ENCODE measurements around the gene PHF24.
A peak's percentile ranks its signal among the peaks of the same experiment; 100 is the strongest.

PHF24 gene

DNA sequence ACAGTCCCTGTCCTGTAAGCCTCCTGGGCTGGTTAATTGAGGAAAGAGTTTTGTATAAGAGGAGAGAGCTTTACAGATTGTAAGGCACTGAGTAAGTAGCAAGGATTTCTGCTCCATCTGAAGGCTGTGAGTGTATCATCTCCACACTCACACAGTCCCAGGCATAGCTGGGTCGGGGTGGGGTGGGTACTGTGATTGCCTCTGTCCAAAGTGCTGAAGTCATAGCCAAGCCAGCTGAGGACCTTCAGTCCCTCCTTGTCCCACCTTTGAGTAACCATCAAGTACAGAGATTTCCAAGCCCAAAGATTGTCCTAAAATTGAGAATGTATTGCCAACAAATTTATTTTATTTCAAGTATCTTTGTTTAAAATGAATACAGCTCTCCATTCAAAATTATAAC is 26.0 kb downstream of the PHF24 start:
- FAIRE-seq = no peak

DNA sequence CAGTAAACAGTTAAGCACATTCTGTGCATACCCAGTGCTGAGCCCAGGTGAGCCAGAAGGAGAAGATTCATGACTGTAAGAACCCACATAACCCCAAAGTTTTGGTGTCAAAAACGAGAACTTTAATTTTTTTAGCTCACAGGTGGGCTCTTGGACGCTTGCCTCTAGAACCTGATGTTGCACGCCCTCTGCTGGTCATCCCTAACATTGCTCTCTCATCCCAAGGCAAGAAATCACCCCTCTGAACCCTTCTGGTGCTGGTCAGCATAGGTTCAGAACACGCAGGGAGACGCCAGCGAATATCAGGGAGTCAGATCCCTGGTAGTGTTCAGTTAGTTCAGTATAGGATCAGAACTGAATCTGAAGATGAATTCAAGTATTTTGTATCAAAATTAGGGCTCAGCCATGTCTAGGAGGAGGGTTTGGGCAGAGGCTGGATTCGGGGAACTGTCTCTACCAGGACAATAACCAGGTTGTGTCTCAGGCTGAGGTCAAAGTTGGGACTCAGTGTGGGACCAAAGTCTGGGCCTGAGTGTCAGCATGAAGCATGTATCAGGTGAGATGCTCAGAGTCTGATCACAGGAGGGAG is 27.3 kb downstream of the PHF24 start:
- FAIRE-seq = no peak

DNA sequence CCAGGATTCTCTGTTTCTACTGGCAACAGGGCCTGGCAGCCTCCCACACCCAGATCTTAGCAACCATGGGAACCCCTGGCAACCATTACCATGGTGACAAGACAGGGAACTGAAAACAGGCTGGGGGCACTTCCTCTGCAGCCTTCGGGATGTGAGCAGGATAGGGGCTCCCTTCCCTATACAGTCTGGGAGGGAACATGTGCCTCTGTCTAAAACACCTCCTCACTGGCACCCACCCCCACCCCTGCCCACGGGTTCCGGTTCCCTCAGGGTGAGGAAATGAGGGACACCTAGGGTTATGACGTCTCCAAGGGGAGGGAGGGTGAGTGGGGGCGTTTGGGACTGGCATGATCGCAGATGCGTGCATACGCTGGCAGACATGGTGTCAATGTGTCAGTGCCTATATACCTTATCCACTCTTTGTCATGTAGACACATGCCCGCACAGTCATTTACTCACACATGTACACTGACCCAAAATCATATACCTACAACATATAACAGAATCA is 28.5 kb downstream of the PHF24 start:
- no peak for FAIRE-seq

DNA sequence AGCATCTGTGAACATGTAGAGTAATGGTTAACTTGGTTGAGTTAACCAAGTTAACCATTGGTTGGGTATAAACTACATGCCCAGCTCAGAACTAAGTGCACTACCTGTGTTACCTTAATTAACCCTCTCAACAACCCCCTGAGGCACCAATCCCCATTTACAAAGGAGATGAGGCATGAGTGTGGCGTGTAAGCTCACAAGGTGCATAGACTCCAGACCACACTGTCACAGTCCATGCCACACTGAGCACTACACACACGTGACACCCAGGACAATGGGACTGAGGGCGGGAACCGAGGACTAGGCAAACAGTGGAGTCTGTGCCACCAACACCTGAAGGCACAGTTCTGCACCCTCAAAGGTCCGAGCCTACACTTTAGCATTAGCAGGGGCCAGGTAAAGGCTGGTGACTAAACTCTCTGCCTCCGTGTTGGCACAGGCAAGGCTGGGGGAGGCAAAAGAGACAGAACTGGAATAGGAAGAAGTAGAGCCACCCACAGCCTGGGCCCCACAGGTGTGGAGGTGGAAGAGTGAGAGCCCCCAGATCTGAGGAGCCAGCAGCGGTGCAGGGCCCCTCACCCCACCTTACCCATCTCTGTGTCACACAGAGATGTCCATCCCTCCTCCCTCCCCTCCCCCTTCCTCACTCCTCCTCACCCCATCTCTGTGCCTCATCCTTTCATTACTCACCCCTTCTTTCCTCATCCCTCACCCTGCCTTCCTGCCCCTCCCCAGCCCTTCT is 29.2 kb downstream of the PHF24 start:
- FAIRE-seq = no peak

DNA sequence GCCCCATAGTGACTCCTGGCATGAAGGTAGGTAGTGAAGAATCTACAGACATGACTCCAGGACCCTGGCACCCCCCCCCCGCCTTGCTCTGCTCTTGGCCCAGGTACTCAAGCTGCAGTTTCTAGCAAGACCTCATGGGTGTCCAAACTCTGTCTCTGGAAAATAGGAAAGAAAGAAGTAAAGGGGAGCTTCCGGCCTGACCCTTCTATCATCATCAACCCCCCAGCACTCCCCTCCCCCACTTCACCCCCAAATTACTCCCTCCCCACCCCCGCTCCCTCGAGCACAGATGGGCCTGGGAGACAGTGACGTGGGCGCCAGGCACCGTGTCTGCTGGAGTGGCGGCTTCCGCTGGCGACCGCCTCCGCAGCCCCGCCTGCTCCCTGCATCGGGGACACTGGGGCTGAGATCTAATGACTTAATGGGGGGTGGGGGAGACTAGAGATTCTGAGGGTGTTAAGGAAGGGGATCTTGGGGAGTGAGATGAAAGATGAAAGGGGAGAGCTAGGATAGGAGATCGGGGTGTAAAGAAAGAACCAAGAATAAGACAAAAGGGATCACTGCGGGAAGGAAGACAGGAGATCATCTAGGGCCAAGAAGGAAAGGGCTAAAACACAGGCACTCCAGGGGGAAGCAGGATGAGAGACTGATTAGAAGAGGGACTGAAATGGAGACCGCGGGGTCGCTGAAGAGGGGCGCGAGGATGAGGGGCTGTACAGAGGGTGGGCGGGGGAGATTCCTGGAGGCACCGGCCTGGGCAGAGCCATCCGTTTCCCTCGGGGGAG is 30.3 kb downstream of the PHF24 start:
- FAIRE-seq = no peak

DNA sequence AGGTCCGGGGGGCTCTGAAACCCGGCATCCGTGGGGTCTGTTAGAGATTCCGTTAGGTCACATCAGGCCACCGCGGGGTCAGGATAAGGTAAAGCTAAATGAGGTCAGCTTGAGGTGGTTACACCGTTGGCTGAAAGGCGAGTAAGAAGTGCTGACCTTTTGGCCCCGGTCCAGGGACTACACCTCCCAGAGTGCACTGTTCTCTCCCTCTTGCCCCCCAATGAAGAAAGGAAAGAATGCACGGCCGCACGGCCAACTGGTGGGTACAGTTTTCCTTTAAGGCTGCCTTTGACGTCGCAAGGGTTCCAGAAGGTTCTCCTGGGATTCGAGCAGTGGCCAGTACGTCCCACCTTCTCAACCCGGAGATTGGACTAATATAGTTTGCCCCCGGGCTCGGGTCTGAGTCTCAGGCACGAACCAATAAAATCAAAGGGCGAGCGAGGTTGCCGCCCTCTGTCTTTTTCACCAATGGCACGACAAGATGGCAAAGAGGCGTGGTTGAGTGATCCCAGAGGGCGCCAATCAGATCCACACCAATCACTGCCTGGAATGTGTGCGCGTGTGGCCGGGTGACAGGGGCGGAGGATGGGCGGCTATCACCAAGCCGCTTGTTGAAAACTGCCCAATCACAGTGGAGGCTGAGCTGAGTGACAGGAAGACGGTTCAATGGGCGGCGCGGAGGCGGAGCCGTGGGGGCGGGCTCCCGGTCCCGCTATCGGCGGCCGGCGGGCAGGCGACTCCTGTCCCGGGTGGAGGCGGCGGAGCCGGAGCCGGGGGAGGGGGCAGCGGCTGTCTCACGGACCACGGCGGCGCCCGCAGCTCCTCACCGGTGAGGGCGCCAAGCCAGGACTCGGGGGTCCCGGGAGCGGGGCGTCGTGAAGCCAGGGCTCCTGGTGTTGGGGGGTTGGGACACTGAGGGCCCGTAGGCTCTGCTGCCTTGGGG is 31.2 kb downstream of the PHF24 start, which contains the start of gene DNAJB5:
Gene DNAJB5, plus strand, starts transcription at position 743 of the 943 bp plus-strand sequence. CDS start 886 bp downstream, outside the sequence.
- FAIRE-seq = peak; percentile 51

DNA sequence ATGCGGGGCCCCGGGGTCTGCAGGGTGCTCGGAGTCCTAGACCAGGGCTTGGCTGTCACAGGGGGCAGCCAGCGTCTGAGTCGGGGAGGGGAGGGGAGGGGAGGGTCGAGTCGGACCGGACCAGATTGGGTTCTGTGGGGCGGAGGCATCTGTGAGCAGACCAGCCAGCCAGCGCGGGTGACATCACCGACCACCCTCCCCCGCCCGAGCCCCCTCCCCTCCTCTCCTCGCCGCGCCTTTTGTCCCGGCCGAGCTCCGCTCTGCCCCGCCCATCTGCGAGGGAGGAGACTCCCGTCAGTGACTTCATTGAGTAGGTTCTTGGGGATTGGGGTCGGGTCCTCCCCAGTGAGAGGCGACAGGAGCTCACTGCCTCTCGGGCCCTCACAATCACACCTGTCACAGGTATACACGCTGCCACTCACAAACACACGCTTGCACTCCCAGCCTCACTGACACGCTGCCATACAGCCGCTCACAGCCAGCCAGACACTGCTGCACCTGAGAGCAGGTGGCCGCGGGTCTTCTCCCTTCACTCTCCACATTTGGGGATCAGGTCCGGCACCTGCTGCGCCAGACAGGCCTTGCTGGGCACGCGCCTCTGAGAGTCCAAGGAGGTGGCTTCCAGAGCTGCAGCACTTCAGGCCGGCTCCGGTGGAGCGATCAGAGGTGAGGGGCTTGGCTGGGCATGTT is 32.0 kb downstream of the PHF24 start:
- FAIRE-seq = no peak

DNA sequence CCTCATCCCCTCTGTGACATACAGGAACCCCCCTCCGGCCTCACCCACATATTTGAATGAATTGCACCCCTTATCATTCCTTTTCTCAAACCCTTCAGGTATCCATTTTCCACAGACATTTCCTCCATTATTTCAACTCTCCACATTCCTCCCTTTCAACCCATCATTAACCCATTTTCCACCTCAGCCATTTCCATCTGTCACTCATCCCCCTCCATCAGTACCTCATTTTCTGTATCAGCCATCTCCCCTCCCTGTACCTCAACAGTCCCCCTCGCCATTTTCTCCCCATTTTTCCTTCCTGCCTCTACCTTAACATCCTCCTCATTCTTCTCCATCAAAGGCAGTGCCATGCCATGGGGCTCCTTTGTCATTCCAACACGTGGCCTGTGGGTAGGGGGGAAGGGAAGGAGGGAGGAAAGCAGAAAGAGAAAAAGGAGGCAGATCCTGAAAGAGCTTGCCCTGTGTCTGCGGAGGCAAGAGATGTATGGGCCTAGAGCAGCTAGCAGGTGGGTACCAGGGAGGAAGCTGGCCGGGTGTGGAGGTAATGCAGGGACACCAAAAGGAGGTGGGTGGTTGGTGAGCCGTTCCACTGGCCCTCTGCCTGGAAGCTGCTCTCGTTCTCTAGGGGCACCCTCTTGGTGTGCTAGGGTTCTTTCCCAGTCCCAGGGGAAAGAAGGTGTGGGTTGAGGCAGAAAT is 33.0 kb downstream of the PHF24 start:
- no peak for FAIRE-seq

DNA sequence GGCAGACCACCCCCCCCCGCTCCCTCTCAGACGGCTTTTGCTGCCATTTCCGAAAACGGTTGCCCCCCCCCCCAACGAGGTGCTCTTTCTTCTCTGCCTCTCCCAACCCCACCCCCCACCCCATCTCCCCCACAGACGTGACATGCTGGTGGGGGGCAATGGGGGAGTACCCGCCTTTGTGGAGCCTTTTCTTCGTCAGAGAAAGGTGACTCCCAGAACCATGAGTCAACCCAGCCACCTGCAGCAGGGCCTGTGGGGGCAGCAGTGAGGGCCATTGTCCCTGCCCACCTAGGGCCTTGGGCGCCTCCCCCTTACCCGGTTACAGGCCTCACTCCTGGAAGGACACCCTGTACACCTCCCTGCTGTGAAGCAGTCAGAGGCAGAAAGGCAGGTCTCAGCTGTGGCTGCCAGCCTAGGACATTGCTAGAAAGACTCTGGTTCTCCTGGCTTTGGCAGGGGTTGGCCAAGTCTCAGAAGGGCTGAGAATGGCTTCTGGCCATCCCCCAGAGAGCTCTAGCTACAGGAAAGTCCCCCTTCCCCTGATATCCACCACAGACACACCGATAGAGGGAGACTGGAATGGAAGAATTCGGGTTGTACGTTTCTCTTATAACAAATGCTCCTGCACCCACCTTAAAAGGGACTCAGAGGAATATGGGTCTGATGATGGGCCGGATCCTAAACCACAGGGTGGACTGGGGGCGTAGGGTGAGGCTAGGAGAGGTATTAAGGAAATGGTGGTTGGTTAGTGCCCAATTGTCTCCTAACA is 33.7 kb downstream of the PHF24 start:
- FAIRE-seq = no peak

DNA sequence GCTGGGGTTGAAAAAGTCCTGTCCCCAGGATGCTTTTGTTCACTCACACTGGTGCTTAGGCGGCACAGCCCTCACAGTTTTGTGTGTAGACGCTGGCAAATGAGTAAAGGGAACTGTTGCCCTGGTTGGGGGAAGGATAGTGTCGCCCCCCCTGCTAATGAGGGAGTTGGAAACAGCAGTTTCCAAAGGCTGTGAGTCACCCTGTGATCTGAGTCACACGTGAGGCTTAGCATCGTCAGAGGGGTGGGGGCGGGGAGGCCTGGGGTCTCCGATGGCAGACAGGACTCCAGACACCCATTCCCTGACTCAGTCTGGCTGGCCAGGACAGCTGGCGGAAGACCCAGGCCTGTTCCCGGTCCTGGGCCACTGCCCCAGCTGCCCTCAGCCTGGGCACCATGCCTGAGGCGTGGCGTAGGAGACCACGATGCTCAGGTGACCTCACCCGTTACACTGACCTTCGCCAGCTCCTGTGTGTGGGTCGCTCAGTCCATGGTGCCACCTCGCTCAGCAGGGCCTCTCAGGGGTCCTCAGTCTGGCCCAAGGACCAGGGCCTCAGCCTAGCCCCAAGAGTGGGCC is 34.4 kb downstream of the PHF24 start:
- FAIRE-seq = no peak

DNA sequence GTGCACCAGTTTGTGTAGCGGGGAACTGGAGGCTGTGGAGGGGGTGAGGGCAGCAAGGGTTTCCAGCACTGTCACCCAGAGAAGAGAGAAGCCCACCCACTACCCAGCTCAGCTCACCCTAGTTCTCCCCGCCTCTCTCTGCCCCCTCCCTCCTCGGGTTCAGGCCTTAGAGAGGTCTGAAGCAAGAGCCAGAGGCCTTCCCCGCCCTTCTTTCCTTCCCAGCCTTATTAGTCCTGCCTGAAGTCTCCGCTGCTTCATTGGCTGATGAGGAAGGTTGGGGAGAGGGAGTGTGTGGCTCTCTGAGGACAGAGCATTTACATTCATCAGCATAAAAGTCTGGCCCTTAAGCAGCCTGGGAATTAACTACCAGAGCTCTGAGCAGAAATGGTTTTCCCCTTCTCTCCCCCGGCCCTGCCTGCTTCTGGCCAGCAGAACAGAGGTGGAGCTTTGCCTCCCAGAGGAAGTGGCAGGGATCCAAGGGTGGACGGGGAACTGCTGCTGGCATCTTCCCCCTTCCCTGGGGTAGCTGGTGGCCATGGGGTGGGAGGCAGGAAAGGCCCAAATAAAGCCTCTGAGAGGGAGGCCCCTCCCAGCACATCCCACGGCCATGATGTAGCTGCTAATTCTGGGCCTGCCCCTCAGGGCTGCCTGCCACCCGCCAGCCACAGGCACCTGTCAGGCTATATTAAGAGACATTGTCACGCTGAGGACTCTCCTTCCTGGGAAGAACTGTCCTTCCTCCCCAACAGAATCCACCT is 35.6 kb downstream of the PHF24 start:
- FAIRE-seq = no peak

DNA sequence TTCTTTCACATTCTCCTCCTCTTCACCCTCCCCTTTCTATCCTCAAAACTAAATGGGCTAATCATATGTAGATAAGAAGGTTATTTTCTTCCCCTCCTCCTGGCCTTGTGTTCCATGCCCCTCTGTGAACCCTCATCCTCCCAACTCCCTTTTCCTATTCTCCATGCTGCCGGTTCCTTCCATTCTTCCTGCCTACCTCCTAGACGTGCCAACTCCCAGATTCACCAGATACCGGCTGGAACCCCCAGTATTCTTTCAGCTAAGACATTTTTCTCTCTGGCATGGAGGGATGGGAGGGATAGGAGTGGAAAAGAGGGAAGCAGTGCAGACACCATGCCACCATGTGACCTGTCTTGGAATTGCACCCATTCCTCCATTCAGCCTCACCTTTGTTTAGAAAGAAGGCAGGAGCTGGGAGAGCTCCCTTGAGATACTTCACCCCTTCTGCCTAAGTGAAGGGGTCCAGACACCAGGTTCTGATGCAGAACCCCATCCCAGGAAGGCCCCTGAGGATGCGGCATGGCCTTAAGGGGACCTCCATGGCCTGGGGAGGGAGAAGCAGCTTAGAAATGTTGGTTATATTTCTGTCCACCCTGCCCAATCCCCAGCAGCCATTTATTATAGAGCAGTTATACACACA is 36.3 kb downstream of the PHF24 start:
- no peak for FAIRE-seq

DNA sequence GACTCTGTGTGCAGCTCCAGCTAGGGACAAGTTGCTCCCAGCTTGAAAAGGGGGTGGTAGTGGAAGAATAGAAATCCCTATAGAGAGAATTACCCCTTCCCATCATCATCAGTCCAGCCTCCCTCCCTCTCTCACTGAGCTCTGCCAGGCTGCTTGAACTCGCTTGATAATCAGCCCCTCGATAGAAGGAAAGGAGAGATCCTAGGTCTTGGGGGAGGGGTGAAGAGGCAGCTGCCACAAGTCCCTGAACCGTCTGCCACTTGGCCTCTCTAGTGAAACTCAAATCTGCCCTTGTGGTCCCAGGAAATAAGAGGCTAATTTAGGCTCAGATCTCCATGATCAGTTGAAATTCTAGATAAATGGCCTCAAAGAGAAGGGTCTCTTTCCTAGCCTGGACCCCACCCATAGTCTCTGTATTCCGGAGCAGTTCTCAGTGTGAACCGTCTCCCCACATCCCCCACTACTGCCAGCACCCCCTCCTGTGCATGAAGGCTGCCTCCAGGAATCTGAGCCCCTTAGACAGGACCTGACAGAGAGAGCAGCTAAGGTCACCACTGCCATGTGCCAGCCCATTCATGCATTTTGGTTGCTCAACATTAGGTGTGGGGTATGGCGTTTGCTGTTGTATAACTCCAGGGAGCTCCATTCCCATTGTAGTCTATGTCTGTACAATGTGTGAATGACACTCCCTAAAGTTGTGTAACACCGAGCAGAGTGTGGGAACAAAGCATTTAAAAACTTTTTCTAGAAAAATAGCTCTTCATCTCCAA is 37.0 kb downstream of the PHF24 start:
- FAIRE-seq = no peak

DNA sequence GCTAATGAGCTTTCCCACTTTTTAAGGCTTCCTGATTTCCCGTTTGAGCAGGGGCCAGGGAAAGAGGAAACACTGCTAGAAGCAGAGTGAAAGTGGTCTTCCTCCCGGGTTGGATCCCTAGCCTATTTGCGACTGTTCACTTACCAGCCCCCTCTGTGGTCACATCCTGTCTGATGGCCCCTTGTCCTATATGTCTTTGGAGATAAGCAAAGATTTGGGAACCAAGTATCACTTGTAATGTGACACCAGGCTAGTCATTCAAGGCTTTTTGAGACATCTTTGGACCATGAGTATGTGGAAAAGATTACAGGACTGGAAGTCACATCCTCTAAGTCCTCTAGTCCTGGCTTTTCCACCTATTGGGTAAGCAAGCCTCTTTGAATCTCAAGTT is 37.6 kb downstream of the PHF24 start:
- no peak for FAIRE-seq

DNA sequence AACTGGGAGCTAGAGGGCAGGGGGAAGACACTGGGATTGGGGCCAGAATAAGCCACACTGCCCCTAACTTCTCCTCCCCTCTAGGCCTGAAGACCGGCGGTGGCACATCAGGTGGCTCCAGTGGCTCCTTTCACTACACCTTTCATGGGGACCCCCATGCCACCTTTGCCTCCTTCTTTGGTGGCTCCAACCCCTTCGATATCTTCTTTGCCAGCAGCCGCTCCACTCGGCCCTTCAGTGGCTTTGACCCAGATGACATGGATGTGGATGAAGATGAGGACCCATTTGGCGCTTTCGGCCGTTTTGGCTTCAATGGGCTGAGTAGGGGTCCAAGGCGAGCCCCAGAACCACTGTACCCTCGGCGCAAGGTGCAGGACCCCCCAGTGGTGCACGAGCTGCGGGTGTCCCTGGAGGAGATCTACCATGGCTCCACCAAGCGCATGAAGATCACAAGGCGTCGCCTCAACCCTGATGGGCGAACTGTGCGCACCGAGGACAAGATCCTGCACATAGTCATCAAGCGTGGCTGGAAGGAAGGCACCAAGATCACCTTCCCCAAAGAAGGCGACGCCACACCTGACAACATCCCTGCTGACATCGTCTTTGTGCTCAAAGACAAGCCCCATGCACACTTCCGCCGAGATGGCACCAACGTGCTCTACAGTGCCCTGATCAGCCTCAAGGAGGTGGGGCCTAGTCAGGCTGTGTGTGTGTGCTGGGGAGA is 38.3 kb downstream of the PHF24 start:
- no peak for FAIRE-seq

DNA sequence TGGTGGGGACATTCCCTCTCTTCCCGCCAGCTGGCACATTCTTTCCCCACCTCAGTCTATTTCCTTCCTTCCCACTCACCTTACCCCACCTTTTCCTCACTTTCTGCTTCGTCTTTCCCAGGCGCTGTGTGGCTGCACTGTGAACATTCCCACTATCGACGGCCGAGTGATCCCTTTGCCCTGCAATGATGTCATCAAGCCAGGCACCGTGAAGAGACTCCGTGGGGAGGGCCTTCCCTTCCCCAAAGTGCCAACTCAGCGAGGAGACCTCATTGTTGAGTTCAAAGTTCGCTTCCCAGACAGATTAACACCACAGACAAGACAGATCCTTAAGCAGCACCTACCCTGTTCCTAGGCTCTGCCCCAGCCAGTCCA is 38.8 kb downstream of the PHF24 start:
- no peak for FAIRE-seq

DNA sequence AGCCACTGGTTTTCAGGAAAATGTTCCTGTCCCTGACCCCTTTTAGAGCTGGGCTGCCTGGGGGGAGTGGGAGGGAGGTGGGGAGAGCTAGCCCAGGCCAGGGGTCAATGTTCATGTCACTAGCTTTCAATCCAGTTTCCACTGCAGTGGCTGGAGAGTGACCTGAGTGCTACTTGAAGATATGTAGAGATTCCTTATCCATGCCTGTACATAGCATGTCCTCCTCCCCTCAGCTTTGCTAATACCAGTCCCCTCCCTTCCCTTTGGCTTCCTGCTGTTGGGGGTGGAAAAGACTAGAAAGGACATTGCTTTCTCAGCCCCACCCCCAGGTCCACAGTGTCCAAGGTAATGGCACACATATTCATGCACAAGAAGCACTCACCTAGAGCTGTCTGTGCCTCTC is 39.3 kb downstream of the PHF24 start:
- no peak for FAIRE-seq
